TTC549 (cell line): Measurements from ENCODE around the gene LAP3.
"Not testable (repeated sequence)": the region's sequence is repeated elsewhere in the genome, so short reads cannot be mapped to it uniquely, and the experiment has no call there.

Source experiments
- FAIRE-seq: peaks from 2 replicates; lab custom pipeline; 2012; peaks lifted over from hg19 to GRCh38; lab: Jason Lieb, UNC

Gene LAP3

DNA sequence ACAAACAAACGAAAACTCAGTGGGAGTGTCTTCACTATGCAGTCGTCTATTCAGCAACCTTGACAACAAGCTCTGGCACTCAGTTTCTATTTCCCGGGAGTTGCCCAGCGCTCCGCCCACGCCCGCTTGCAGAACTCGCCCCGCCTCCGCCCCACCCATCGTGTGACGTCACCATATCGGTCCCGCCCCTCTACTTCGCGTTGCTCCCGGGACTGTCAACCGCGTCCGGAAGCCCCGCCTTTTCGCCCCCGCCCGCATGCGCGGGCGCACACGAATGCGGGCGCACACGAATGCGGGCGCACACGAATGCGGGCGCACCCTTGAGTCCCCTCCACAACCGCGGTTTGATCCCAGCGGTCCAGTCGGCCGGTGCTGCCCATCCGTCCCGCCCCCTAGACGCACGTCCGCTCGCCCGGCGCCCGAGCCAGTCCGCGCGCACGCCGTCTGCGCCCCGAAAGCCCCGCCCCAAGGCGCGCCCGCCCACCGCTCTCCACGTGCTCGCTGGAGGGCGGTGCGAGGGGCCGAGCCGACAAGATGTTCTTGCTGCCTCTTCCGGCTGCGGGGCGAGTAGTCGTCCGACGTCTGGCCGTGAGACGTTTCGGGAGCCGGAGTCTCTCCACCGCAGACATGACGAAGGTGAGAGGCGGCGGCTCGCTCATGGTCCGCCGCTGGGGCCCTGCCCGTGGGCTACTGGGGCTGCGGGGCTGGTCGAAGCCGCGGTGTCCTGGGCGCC lies at the start of gene LAP3:
Gene LAP3 (plus strand): TSS at position 267 of the 733 bp plus-strand sequence. CDS start 268 bp downstream, at position 535.
- peak; percentile 19 for FAIRE-seq

DNA sequence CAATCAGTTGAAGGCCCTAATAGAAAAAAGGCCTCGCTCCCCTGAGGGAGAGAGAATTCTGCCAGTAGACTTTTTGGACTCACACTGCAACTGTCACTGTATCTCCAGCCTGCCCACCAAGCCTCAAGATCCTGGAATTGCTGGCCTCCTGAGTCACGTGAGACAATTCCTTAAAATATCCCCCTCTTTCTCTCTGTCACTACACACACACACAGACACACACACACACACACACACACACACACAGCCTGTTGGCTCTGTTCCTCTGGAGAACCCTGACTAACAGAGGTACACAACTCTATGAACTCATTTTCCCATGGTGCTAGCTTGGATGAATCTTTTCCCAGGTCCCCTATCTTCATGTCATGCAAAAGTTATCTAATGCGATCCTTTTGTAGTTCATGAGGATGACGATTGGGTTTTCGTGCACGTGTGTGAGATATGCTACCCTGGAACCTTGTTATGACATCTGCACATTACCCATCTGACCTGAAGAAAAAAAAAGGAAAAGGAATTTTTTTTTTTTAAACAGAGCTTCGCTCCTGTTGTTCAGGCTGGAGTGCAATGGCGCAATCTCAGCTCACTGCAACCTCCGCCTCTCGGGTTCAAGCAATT lies 48.3 kb upstream of the LAP3 start:
- no peak for FAIRE-seq

GRCh38 chr4:17531538-17532285 lies 45.3 kb upstream of the LAP3 start:
- FAIRE-seq, result no peak

DNA sequence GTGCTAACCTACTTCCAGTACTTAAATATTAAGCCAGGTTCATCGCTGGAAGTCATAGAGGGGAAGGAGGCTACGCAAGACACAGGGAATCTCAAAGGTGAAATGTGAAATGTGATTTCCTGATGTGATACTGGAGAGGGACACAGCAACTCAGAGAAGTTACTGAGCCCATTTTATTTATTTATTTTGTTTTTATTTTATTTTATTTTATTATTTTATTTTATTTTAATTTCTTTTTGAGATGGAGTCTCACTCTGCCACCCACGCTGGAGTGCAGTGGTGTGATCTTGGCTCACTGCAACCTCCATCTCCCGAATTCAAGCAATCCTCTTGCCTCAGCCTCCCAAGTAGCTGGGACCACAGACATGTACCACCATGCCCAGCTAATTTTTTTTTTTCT lies 42.3 kb upstream of the LAP3 start:
- no peak for FAIRE-seq

GRCh38 chr4:17535242-17535641 lies 41.8 kb upstream of the LAP3 start:
- no peak for FAIRE-seq

- no peak for FAIRE-seq
These were observed 41.1 kb upstream of the LAP3 start for GRCh38 chr4:17535906-17536305.

DNA sequence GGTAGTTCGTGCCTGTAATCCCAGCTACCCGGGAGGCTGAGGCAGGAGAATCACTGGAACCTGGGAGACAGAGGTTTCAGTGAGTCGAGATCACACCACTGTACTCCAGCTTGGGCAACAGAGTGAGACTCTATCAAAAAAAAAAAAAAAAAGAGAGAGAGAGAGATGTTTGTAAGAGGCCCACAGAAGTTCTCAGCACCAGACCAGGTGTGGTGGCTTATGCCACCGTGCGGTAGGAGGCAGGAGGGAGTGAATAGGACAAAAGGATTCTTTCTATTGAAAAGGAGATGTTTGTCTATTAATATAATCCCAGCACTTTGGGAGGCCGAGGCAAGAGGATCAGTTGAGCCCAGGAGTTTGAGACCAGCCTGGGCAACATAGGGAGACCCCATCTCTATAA lies 39.9 kb upstream of the LAP3 start:
- FAIRE-seq, result not testable (repeated sequence)

DNA sequence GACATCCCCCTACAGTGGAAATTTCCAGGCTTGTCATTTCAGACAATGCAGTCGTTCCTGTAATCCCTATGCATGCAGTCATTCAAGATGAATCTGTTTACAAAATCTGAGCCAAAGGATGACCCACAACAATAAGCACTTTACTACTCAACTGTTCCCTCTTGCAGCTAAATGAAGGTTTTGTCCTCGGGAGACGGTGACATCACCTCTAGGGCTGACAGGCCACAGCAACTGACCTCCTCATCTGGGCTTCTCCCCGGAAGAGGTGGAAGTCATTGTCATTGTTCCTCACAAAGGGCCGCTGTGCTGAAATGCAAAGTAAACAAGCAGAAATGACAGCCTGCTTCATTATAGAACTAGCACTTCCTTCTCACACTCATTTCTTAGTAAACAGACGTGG lies 32.8 kb upstream of the LAP3 start:
- FAIRE-seq, result no peak

DNA sequence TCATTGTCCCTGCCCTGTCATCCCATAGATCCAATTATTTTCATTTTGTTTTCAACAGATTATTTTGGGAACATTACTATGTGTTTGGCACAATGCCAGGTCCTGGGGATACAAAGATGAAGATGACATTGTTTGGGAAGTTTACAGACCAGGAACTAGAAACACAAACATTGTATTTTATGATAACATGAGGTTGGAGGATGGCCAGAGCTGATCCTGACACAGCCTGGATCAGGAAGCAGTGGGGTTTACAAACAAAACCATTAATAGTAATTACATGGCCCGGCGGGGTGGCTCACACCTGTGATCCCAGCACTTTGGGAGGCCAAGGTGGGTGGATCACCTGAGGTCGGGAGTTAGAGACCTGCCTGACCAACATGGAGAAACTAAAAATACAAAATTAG lies 32.2 kb upstream of the LAP3 start:
- no peak for FAIRE-seq

DNA sequence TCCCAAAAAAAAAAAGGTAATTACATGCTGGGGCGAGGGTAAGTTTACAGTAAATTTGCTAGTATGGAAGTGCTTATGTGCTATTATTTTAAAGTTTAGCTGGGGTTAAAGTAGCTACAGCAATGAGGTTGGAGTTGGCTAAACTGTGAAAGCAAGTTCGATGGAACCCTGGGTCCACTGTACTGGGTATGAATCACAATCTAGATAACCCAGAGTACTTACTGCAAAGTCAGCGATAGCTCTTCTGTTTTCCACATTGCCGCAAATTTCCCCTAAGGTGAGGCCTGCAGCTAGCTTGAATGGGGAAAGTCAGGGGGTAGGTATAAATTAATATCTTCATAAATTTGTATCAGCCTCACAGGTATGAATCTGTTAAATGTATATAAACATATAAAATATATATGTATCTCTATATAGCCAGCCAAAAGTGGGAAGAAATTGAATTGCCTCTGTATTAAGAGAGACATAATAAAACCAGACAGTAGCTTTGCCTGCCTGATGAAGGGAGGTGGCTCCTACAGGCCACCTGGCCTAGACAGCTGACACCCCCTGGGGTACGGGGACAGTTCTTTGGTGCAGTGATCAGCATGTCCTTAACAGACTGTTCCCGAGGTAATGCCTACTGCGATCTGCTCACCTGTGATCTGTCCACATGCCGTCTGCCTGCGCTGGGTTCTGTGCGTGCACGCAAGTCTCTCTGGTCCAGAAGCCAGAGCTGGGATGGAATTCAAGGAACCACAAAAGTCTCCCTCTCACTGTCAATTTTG lies 31.4 kb upstream of the LAP3 start:
- no peak for FAIRE-seq

- FAIRE-seq, result no peak
These were observed 30.8 kb upstream of the LAP3 start for GRCh38 chr4:17546222-17546621.

GRCh38 chr4:17546678-17547077 lies 30.3 kb upstream of the LAP3 start:
- FAIRE-seq, result no peak

- FAIRE-seq, result no peak
These were observed 26.4 kb upstream of the LAP3 start for GRCh38 chr4:17550549-17550948.

DNA sequence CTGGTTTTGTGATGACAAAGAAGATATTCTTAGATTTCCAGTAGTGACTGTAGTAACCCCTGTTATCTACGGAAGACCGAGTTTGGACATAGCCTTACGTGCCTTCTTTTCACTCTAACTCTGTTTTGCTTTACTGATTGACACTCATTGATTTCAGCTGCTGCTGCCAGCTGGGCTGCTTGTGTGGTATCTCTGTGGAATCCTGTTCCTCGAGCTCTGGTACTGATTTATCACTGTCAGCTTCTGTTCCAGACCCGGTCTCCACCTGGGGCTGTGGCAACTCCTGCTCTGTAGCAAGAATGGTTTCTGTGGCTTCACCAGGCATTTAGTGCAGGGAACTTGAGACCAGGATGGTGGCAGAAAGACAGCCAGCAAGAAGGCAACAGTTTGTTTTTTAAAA lies 24.6 kb upstream of the LAP3 start:
- no peak for FAIRE-seq

DNA sequence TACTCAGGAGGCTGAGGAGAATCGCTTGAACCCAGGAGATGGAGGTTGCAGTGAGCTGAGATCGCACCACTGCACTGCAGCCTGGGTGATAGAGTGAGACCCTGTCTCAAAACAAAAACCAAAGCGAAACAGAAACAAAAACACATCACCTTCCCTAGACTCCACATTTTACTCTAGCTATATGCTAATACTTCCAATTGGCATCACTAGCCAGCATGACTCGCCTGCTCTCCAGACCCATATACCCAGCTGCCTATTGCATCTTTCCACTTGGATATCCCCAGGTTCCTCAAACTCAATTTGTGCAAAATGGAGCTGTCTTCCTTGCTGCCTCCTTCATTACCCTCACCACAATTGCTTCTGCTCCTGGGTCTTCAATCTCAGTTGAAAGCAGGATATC lies 22.4 kb upstream of the LAP3 start:
- FAIRE-seq, result no peak

DNA sequence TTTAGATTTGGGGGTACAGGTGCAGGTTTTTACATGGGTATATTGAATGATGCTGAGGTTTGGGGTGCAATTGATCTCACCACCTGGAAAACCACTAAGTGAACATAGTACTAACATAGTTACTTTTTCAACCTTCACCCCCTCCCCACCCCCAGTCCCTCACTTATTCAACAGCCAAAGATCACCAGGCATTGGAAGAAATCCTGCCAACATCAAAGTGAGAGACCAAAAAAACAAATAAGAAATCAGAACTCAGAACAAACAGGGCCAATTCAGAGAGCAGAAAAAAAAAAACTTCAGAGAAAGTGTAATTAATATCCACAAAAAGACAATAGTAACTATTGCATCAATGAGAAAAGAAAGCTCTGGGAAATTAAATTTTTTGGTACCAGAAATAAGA lies 20.5 kb upstream of the LAP3 start:
- no peak for FAIRE-seq

DNA sequence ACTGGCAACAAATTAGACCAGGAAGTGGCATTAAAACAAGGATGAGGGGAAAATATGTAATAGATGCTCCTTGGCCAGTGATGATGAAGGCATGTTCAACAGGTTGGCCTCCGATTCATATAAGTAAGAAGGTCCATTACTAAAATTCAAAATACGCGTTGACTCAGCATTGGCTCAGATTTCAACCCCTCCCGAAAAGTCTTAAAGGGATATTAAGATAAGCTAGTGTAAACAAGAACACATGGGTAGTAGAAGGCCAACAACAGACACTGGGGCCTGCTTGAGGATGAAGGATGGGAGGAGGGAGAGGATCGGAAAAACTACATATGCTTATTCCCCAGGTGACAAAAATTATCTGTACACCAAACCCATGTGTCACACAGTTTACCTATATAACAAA lies 19.1 kb upstream of the LAP3 start:
- no peak for FAIRE-seq

DNA sequence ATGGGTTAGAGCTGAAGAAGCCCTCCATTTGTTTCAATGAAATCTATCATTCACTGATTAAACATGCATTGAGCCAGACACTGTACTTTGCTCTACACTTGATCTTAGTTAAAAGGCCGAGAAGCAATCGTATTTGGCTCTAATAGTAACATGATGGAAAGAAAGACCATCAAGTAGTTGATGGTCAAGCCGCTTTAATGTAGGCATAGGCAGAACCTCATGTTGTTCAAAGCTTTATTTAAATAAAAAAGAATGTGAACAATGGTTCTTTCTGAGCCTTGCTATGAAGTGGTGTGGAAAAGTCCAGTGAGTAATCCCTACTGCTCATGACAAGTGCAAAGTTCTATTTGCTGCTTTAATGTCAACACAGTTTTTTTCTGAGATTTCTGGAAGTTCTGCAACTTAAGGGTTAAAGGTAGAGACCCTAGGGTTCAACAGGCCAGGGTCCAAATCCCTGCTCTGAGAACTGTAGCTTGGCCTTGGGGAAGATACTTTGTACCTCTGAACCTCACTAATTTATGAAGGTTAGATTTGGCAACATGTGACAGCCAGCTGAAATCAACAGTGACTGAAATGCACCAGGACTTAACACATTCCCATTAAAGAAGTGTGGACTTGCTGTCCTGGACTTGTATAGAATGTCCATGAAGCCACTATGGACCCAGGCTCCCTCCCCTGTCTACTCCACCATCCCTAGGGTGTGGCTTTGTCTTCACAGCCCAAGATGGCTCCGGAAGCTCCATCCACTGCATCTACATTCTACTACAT lies 17.9 kb upstream of the LAP3 start:
- FAIRE-seq, result no peak

- no peak for FAIRE-seq
These were observed 17.3 kb upstream of the LAP3 start for GRCh38 chr4:17559709-17560048.

GRCh38 chr4:17560065-17560673 lies 16.8 kb upstream of the LAP3 start:
- no peak for FAIRE-seq

- no peak for FAIRE-seq
These were observed 15.6 kb upstream of the LAP3 start for GRCh38 chr4:17561195-17561909.
